HG03571 (cell line): ENCODE results near the gene PTPN22.

Experiments used
- ATAC-seq: cut with Tn5 transposase; IDR thresholded peaks from one replicate; pipeline ENCODE4 v1.9.1; 2021; ENCODE audit not compliant: unreplicated experiment

The PTPN22 gene

GRCh38 chr1:113871597-113872113 is at the start of gene PTPN22:
Gene PTPN22, minus strand, starts transcription at chr1:113871712.
- peak; percentile 86 for ATAC-seq

DNA sequence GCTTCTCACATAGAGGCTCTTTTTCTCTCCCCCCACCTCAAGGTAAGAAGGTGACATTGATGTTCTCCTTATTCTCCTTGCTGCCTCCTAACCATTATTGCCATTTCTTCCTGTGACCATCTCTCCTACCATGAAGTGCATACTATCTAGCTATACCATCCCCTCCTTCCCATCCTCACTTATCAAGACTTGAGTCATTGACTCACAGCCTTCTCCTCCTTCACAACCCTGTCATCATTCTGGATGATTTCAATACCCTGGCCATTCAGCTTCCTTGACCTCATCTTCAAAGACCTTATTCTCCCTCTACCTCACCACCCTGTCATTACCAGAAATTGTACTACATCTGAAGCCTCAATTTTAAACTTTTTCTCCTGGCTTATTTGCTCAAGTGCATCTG is 46.7 kb upstream of the PTPN22 start:
- no peak for ATAC-seq

DNA sequence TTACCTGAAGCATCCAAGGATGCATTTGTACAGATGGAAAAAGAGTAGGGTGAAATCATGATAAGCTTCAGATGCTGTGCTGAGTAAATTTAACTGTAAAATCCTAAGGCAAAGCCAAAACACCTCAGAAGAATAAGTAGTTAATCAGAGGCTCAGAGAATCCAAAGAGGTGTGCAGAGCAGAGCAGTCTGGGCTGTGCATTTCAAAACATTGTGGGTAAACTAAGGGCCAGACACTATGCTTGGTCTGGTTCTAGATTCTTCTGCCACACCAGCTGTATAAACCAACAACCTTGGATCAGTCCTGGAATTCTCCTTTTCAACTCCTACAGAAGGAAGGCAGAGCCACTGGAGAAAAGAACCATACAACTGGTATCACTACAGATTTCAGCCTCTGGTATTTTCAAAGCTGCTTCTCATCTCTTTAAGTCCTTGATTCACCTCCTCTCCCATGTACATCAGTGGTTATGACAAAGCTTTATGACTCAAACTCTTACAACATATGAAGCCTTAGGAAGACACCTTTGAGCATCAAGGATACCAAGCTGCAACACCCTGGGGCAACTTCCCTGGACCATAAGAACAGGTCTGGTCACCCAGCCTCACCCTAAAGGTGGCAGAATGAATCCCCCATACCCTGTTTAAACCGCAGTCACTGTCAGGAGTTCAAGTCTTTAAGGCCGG is 46.0 kb upstream of the PTPN22 start:
- no peak for ATAC-seq

- ATAC-seq: no peak
These were observed 45.5 kb upstream of the PTPN22 start for GRCh38 chr1:113916974-113917373.

DNA sequence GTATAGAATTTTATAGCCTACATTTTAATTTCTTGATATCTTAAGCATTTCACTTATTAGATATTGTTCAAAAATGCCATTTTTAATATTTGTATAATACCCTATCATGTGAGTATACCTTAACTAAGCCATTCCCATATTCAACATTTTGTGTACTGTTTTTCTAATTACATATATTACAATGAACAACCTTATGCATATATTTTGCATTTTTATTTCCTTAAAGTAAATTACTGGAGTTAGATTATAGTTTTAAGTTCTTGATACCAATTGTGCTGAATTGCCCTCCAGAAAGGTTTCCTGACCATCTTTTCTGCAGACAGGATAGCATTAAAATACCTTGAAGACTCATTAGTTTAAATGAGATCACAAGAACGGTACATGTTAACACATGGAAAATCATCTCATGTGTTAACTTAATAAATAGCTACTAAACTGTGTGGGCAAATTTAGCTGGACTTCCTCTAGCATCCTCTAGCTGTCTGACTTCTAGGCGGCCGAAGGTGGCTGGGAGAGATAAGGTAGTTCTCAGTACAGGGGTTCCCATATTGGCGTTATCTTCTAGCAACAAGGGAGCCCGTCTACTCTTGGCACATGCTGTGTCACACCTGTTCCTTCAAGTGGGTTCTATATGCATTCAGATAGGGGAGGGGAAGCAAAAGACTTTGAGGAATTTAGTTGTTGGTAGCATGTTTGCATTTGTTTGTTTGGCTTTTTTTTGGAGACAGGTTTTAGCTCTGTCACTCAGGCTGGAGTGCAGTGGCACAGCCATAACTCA is 42.6 kb upstream of the PTPN22 start:
- ATAC-seq: no peak

GRCh38 chr1:113913312-113913668 is 41.8 kb upstream of the PTPN22 start:
- no peak for ATAC-seq

DNA sequence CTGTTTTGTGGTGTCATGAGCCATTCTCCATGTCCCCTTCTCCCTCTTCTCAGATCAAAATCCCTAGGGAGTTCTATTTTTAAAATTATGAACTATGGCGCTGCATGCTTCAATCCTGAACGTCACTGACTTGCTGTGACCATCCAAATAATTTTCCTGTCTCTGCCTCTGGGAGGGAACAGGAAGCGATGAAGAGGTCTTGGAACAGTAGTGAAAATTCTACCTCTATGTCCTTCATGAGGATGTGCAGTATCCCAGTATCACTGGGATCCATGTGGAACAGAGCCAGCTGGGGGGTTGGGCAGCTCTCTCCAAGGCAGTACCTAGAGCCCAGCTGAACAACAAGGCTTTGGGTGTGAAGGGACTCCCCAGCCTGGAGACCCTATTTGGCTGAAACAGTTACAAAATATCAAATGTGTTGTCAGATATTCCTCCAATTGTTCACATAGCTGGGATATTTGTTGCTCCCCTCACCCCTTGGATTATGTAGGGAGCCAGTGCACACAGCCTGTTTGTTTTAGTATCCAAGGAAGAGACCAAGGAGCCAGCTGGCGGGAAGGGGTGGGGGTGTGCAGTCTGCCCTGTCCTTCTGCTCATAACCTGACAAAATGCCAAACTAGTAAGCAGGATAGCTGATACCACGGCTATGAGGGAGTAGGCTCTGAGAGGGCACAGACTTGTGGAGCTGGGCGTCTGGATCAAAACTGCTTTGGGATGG is 41.2 kb upstream of the PTPN22 start:
- no peak for ATAC-seq

- ATAC-seq: no peak
These were observed 33.9 kb upstream of the PTPN22 start for GRCh38 chr1:113905435-113905861.

DNA sequence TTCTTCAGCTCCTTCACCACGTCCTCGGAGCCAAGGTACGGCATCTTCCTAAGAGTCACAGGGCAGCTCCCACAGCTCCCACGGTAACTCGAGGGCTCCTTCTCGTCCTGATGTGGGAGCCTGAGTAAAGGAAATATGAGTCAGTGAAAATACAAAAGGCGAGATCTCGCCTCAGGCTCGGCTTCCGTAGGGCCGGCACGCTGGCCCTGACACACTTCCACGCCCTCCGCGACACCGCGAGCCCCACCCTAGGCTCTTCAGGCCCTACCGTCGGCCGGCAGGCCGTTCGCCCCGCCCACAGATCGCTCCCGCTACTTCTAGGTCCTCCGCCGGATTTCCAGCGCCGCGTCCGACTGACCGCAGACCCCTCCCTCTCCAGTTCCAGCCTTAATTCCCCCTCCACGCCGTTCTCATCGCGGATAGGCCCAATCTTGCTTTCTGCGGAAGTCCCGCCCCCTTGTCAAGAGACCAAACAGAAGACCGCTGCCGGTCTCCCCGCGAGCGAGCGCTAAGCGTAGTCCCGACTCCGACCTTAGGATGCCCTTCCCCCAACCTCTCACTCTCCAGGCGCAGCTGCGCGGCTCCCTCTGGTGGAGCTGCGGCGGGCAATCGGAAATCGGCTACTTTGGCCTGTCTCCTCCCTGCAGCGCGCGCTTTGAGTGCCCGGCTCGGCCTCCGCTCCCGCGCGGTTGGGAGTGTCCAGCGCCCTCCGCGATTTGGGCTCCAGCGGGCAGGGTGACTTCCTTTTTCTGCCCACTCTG is 33.3 kb upstream of the PTPN22 start, which contains the start of the genes AP4B1 and DCLRE1B:
AP4B1 (minus strand) TSS at position 126 of the 761 bp plus-strand sequence; CDS start at position 44, 82 bp downstream.
DCLRE1B (plus strand) TSS at position 653 of the 761 bp plus-strand sequence. CDS start 261 bp downstream, outside the sequence.
- ATAC-seq: peak; percentile 90

GRCh38 chr1:113904293-113904673 is 32.8 kb upstream of the PTPN22 start:
- peak; percentile 21 for ATAC-seq

DNA sequence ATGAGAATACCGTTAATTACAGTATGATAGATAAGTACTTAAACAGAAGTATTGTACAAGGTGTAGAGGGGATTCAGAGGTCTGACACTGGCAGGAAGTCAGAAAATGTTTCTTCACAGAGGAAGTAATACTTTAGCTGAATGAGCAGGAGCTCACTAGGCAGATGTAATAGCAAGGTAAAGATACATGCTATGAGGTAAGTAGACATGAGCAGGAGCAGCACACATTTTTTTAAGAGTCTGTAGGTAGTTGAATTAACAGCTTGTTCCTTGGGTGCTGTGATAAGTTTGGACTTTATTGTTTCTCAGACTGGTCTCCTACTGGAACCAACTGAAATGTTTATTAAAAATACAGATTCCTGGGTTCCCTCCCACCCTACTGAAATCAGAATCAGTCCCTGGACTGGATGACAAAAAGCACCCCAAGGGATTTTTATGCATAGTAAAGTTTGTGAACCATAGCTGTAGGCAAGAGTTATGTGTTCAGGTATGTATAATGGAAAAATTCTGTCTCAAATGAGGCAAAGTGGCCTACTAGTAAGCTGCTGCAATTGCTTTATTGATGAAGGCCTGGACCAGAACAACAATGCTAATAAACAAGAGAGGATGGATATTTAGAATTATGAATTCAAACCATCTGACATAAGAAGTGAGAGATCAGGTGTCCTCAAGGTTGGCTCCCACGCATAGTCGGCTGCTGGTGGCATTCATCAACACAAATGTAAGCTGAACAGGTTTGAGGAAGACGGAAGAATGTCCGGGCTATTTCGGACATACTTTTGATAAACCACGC is 32.2 kb upstream of the PTPN22 start:
- no peak for ATAC-seq

- ATAC-seq: no peak
These were observed 29.7 kb upstream of the PTPN22 start for GRCh38 chr1:113901191-113901590.

DNA sequence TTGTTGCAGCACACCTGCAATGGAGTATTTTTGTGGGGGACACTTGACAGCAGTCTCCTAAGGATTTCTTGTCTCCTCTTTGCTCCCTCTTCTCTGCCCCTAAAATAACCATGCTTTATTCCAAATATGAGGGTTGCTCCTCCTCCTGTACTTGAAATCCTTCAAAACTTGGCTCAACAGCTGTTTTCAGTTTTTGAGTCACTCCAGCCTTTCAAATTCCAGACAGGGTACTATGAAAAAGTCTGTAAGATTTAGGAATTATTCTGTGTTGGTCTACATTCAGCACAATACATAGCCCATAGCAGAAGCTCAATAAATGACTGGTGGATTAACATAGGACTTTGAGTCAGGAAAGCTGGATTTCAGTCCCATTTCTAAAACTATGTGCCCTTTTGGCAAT is 27.6 kb upstream of the PTPN22 start:
- no peak for ATAC-seq

DNA sequence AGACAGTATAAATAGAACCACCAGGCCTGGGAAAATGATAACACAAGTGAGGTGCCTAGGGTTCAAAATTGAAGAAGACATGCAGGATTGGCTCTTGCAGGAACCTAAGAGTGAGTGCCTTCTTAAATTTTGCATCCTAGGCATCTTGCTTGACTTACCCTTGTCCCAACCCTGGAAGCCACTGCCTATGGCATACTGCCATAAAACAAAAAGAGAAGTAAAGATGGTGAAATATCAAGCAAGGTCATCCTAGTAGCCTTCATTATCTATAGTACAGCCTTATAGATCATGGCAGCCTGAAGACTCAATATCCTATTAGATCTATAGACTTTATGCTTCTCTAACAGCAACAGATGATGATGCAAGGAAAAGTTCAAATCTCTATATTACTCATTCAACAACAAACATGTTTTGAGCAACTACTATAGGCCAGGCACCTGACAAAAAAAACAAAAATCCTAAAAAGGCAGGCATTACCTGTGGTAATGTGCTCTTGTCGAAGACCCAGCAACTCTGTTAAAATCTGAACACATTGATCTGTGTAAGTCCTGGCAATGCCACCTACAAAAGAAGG is 26.8 kb upstream of the PTPN22 start:
- ATAC-seq: no peak

GRCh38 chr1:113895961-113896360 is 24.4 kb upstream of the PTPN22 start:
- no peak for ATAC-seq

DNA sequence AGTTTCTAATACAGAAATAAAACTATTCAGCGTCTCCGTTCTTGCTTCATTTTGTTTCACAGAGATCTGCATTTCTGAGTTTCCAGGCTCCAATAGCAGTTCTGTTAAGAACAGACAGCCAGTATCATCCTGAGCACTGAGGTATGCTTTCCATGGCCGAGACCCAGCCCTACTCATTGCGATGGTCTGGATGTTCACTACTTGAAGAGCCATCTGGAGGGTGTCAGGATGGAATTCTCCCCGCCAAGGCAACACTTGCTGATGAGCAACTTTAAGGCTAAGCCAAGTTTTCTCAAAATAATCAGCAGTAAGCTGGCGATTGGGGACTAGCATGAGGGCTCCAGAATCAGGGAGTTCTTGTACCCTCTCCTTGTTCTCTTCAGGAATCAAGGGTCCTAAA is 23.6 kb upstream of the PTPN22 start:
- ATAC-seq: no peak

DNA sequence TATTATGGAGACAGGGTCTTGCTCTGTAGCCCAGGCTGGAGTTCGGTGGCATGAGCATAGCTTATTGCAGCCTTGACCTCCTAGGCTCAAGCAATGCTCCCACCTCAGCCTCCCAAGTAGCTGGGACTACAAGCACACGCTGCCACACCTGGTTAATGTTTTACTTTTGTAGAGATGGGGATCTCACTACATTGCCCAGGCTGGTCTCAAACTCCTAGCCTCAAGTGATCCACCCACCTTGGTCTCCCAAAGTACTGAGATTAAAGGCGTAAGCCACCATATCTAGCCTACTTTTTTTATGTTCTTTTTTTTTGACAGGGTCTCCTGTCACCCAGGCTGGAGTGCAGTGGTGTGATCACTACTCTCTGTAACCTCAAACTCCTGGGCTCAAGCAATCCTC is 21.8 kb upstream of the PTPN22 start:
- ATAC-seq: no peak

DNA sequence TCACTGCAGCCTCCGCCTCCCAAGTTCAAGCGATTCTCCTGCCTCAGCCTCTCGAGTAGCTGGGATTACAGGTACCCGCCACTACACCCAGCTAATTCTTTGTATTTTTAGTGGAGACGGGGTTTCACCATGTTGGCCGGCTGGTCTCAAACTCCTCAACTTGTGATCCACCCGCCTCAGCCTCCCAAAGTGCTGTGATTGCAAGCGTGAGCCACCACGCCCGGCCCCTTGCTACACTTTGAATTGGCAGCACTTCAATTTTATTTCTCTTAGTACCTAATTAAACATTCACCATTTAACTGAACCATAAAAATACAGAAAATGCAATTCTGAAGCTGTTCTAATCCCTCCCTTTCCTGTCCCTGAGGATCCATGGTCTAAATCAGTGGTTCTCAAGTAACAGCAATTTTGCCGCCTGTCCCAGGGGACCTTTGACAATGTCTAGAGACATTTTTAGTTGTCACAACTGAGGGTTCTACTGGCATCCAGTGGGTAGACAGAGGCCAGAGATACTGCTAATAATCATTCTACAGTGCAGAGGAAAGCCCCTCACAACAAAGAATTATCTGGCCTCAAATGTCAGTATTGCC is 20.2 kb upstream of the PTPN22 start:
- no peak for ATAC-seq

GRCh38 chr1:113890816-113891215 is 19.3 kb upstream of the PTPN22 start:
- ATAC-seq: no peak
